HG03565 (cell line): ENCODE results near the gene SPTAN1.
"Not testable (repeated sequence)": the region's sequence is repeated elsewhere in the genome, so short reads cannot be mapped to it uniquely, and the experiment has no call there.

ENCODE experiments used
- ATAC-seq: cut with Tn5 transposase; IDR thresholded peaks from one replicate; pipeline ENCODE4 v1.9.1; 2021; ENCODE audit warnings: mild to moderate bottlenecking, moderate library complexity; ENCODE audit not compliant: unreplicated experiment

SPTAN1 gene

GRCh38 chr9:128656416-128657343 is 104.3 kb downstream of the SPTAN1 start, which contains the start of gene DYNC2I2:
Gene DYNC2I2, minus strand, starts transcription at chr9:128656847. Its CDS starts 121 bp downstream, at chr9:128656726.
- peak; percentile 59 for ATAC-seq

DNA sequence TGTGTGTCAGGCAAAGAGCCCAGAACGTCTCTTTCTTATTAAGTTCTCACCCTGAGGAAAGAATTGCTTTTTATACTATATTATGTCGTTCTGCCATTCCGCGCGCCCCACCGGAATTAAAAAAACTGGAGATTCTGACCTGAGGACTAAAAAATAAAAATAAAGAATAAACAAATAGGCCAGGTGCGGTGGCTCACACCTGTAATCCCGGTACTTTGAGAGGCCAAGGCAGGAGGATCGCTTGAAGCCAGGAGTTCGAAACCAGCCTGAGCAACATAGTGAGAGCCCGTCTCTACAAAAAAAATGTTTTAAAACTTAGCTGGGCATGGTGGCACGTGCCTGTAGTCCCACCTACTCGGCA is 104.9 kb downstream of the SPTAN1 start:
- no peak for ATAC-seq

GRCh38 chr9:128657796-128658195 is 105.4 kb downstream of the SPTAN1 start:
- no peak for ATAC-seq

DNA sequence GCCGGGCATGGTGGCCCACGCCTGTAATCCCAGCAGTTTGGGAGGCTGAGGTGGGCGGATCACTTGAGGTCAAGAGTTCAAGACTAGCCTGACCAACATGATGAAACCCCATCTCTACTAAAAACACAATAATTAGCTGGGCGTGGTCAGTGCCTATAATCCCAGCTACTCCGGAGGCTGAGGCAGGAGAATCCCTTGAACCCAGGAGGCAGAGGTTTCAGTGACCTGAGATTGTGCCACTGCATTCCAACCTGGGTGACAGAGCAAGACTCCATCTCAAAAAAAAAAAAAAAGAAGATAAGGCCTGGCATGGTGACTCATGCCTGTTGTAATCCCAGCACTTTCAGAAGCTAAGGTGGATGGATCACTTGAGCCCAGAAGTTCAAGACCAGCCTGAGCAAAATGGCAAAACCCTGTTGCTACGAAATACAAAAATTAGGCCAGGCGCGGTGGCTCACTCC is 114.1 kb downstream of the SPTAN1 start:
- not testable (repeated sequence) for ATAC-seq

DNA sequence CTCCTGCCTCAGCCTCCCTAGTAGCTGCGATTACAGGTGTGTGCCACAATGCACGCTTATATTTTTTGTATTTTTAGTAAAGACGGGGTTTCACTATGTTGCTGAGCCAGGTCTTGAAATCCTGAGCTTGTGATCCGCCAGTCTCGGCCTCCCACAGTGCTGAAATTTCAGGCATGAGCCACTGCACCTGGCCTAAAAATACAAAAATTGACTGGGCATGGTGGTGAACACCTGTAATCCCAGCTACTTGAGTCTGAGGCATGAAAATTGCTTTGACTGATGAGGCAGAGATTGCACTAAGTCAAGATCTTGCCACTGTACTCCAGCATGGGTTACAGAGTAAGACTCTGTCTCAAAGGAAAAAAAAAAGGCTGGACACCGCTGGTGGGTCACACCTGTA is 117.4 kb downstream of the SPTAN1 start:
- ATAC-seq, result no peak

DNA sequence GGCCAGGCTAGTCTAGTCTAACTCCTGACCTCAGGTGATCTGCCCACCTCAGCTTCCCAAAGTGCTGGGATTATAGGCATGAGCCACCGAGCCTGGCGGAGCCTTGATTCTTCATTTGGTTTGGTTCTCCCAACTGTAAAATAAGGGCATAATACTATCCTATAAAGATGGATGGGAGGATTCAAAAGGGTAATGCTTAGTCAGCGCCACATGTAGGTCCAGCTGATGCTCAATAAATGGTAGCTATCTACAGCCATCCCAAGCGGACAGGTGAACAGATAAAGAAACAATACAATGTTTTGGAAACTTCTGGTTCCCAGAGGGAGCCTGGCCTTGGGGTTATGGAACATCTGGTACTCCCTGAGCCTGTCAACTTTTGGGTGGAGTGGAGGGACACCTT is 123.0 kb downstream of the SPTAN1 start:
- no peak for ATAC-seq

- no peak for ATAC-seq
These were observed 125.4 kb downstream of the SPTAN1 start for GRCh38 chr9:128677794-128678193.
